ENCODE data around the gene TMCC3. TPM values are rescaled to one million over a fixed set of nuclear protein-coding genes. Genes with fewer than 3 reads are reported as not detected.

The TMCC3 gene
- total RNA-seq, 4 donors from 2014 or later = 11.2 to 18.1 (median 16.4) TPM

- no peak overlapping the region for H3K4me3 ChIP-seq
- H3K9me3 ChIP-seq = no peaks in the 10 kb centered on the region
- H3K36me3 ChIP-seq = no peaks in the 10 kb centered on the region
- peak overlapping the region; percentile 83 for H3K27ac ChIP-seq
- peaks cover 59% of the 10 kb centered on the region for H3K4me1 ChIP-seq
- H3K27me3 ChIP-seq = no peaks in the 10 kb centered on the region
- no peak for DNase-seq (ENCODE audit: low spot score in 2 of 2)
- TF ChIP-seq EP300 (IDR thresholded peaks at IDR 0.05) = no peak
- no peak for TF ChIP-seq POLR2A (IDR thresholded peaks at IDR 0.05)
- TF ChIP-seq CTCF (IDR thresholded peaks at IDR 0.05) = no peak
- no peak for TF ChIP-seq POLR2AphosphoS5 (IDR thresholded peaks at IDR 0.05)
- WGBS = 94% methylated on average over 2 of the region's 2 CpGs
Observed at GRCh38 chr12:94676922-94677321, 26.6 kb upstream of the TMCC3 start.

- no peak for DNase-seq (ENCODE audit: low spot score in 2 of 2)
- H3K27me3 ChIP-seq = no peaks in the 10 kb centered on the region
- H3K9me3 ChIP-seq = no peaks in the 10 kb centered on the region
- no peak overlapping the region for H3K4me3 ChIP-seq
- H3K4me1 ChIP-seq = peaks cover 59% of the 10 kb centered on the region
- no peaks in the 10 kb centered on the region for H3K36me3 ChIP-seq
- H3K27ac ChIP-seq = peak overlapping the region; percentile 83
- 61% methylated on average over 9 of the region's 9 CpGs for WGBS
- TF ChIP-seq POLR2A (IDR thresholded peaks at IDR 0.05) = no peak
Observed at GRCh38 chr12:94676031-94676641, 25.8 kb upstream of the TMCC3 start.

GRCh38 chr12:94674835-94675234, 24.5 kb upstream of the TMCC3 start:
- WGBS = 14% methylated on average over 6 of the region's 6 CpGs
- no peaks in the 10 kb centered on the region for H3K36me3 ChIP-seq
- H3K4me1 ChIP-seq = peaks cover 62% of the 10 kb centered on the region
- no peaks in the 10 kb centered on the region for H3K27me3 ChIP-seq
- H3K9me3 ChIP-seq = no peaks in the 10 kb centered on the region
- peak in 1 of 2 donors; percentile 70 for DNase-seq (ENCODE audit: low spot score in 2 of 2)
- no peak overlapping the region for H3K4me3 ChIP-seq
- TF ChIP-seq POLR2A (IDR thresholded peaks at IDR 0.05) (no peak), POLR2AphosphoS5 (IDR thresholded peaks at IDR 0.05) (no peak), CTCF (IDR thresholded peaks at IDR 0.05) (no peak), EP300 (IDR thresholded peaks at IDR 0.05) (no peak)
- H3K27ac ChIP-seq = no peak overlapping the region

- Histone ChIP-seq H3K27me3 (no peaks in the 10 kb centered on the region), H3K4me1 (peaks cover 58% of the 10 kb centered on the region), H3K36me3 (no peaks in the 10 kb centered on the region), H3K9me3 (no peaks in the 10 kb centered on the region), H3K27ac (no peak overlapping the region), H3K4me3 (no peak overlapping the region)
- no peak for DNase-seq (ENCODE audit: low spot score in 2 of 2)
- whole genome bisulfite sequencing = 37% methylated on average over 2 of the region's 2 CpGs
- TF ChIP-seq POLR2A (IDR thresholded peaks at IDR 0.05) = no peak
- no peak for TF ChIP-seq EP300 (IDR thresholded peaks at IDR 0.05)
- TF ChIP-seq POLR2AphosphoS5 (IDR thresholded peaks at IDR 0.05) = no peak
- TF ChIP-seq CTCF (IDR thresholded peaks at IDR 0.05) = no peak
Observed at GRCh38 chr12:94674051-94674451, 23.7 kb upstream of the TMCC3 start.

GRCh38 chr12:94673496-94673895, 23.1 kb upstream of the TMCC3 start:
- Histone ChIP-seq H3K36me3 (no peaks in the 10 kb centered on the region), H3K9me3 (no peaks in the 10 kb centered on the region), H3K27ac (no peak overlapping the region), H3K27me3 (no peaks in the 10 kb centered on the region), H3K4me3 (no peak overlapping the region), H3K4me1 (peaks cover 52% of the 10 kb centered on the region)
- WGBS = 77% methylated on average over 4 of the region's 4 CpGs
- DNase-seq (ENCODE audit: low spot score in 2 of 2) = no peak
- TF ChIP-seq POLR2AphosphoS5 (IDR thresholded peaks at IDR 0.05) (no peak), EP300 (IDR thresholded peaks at IDR 0.05) (no peak), CTCF (IDR thresholded peaks at IDR 0.05) (no peak), POLR2A (IDR thresholded peaks at IDR 0.05) (no peak)

GRCh38 chr12:94671917-94672316, 21.6 kb upstream of the TMCC3 start:
- no peak overlapping the region for H3K4me3 ChIP-seq
- H3K27ac ChIP-seq = no peak overlapping the region
- 86% methylated on average over 1 of the region's 1 CpG for WGBS
- TF ChIP-seq CTCF (IDR thresholded peaks at IDR 0.05) = no peak
- TF ChIP-seq POLR2AphosphoS5 (IDR thresholded peaks at IDR 0.05) = no peak
- no peak for TF ChIP-seq POLR2A (IDR thresholded peaks at IDR 0.05)
- no peak for DNase-seq (ENCODE audit: low spot score in 2 of 2)
- H3K9me3 ChIP-seq = no peaks in the 10 kb centered on the region
- peaks cover 38% of the 10 kb centered on the region for H3K4me1 ChIP-seq
- no peaks in the 10 kb centered on the region for H3K27me3 ChIP-seq
- H3K36me3 ChIP-seq = no peaks in the 10 kb centered on the region

Measured in suprapubic skin (tissue), 4 donors.